ENCODE measurements around the gene DCHS1.

Gene DCHS1

DNA sequence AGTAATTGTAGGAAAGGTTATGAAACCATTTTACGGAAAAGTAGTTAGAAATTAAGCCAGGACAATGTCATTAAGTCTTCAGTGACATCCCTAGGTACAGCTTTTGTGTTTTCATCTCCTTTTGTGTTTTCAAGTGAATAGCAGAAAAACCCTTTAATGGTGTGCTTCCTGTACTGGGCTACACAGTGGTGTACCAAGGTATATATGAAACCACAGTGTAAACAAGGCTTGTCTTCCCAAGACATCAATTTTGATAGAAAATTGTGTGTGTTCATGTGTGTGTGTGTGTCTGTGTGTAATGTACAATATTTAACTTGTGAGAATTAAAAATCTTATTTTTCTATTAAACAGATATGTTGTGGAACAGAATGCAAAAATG is 18.6 kb upstream of the DCHS1 start:
- no peak for DNase-seq (ENCODE audit: low read depth in 2 of 3, low spot score in 1 of 3)

DNA sequence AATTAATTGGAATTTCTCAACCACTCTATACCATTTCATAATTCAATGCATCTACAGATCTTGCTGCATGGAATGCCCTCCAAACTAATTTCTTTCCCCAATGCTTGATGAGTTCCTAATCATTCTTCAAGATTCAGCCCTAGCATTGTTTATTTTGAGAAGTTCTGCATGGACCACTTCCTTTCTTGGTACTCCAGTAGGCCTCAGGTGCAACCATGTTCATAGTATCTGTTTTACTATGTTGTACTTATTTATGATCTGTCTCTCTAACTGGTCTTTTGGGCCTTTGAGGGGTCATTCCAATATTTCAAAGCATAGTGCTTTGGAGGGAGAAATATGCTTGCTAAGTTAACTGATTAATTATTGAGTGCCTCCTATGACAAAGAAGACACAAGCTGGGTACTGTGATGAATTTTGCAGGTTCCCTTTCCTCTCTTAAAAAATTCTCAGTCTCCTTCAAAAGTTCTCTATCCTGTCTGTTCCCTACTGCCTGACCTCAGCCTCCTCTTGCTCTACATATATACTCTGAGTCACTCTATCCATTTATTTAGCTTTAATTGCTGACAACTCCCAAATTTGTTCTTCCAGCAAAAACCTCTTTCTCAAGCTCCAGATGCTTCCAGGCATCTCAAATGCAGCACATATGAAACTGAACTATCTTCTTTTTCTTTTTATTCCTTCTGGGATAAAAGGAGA is 18.1 kb upstream of the DCHS1 start:
- no peak for DNase-seq (ENCODE audit: low read depth in 2 of 3, low spot score in 1 of 3)

DNA sequence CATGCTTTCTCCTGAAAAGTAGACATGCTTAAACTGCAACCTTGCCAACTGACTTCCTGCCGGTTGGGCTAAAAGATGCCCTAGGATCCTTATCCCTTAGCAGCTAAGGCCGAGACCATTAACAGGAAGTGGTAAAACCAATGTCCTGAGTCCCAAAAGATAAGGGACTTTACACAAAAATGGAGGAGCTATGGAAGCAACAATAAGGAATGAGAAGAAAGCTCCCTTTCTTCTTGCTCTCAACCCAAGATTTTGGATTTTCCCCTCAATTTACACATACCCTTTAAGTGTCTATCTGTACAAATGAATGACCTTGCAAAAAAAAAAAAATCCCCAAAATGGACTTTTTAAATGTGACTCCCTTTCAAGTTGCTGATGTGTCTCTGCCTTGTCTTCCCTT is 16.4 kb upstream of the DCHS1 start:
- DNase-seq (ENCODE audit: low read depth in 2 of 3, low spot score in 1 of 3) = no peak

DNA sequence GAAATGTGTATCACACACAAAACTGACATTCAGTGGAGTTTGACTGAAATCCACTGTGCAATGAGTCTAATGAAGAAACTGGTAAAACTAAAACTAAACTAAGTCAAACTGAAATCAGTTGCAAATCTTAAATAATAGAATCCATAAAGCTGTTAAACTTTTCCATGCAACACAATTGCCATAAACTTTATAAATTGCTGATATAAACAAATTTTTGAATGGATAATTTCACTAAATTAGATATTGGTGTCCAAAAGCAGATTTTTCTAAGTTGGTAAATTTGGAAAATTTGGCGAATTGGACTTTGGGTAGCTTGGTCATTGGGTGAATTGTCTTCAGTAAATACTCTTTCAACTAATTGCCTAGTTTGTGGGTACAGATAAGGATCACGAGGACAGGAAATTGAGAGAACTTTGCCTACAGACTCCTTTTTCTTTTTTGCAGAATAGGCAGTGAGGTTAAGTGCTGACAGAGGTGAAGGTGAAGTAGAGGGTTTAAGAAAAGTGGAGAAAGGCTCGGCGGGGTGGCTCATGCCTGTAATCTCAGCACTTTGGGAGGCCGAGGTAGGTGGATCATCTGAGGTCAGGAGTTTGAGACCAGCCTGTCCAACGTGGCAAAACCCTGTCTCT is 14.7 kb upstream of the DCHS1 start:
- DNase-seq (ENCODE audit: low read depth in 2 of 3, low spot score in 1 of 3) = no peak

DNA sequence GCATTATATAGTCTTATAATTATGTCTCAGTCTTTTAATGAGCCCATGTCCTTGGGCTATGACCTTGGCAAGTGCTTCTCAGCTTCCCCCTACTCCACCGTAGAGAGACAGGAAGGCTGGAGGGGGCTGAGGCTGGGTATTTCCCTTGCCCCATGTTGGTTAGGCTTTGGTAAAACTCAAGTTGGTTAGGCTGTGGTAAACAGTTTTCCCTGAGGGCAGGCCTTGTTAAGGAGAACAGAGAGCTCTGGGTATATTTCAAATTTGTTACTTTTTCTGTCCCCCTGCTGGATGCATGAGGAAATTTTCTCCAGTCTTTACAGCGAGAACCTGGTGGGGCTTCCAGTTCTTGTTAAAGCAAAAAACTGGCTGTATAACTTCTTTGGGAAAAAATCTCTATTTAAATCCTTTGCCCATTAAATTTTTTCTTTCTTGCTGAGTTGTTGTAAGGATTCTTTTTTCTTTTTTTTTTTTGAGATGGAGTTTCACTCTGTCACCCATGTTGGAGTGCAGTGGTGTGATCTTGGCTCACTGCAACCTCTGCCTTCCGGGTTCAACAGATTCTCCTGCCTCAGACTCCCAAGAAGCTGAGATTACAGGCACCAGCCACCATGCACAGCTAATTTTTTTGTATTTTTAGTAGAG is 12.2 kb upstream of the DCHS1 start:
- no peak for DNase-seq (ENCODE audit: low read depth in 2 of 3, low spot score in 1 of 3)

DNA sequence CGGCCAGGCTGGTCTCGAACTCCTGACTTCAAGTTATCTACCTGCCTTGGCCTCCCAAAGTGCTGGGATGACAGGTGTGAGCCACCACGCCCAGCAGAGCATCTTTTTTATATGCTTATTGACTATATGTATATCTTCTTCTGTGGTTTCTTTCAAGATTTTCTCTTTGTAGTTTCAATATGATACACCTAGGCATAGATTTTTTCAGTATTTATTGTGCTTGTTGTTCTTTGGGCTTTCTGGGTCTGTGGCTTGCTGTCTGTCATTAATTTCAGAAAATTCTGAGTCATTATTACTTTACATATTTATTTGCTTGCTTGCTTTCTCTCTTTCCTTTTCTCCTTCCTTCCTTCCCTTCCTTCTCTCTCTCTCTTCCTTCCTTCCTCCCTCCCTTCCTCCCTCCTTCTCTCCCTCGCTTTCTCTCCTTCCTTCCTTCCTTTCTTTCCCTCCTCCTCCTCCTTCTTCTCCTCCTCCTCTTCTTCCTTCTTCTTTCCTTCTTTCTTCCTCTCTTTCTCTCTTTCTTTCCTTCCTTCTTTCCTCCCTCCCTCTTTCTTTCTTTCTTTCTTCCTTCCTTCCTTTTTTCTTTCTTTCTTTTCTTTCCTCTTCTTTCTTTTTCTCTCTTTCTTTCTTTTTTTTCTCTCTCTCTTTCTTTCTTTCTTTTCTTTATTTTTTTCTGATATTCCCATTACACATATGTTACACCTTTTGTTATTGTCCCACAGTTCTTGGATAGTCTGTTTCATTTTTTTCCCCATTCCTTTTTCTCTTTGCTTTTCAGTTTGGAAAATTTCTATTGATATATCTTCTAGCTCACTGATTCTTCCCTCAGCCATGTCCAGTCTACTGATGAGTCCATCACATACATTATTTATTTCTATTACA is 10.9 kb upstream of the DCHS1 start:
- no peak for DNase-seq (ENCODE audit: low read depth in 2 of 3, low spot score in 1 of 3)

DNA sequence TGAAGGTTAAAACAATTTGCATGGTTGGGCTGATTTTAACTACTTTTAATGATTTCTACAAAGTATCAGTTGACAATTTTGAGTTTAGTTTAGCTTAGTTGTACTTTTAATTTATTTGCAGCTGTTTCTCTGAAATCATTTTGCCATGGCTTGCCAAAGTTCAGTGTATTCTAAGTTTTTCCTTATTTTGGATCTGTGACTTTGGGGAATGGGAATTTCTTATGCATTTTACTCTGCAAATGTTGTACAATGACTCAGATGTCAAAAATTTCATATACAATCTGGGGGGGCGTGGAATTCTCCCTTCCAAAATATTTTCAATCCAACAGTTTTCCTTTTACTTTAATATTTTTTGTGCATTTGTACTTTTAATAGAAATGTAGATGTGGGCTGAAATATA is 8.9 kb upstream of the DCHS1 start:
- no peak for DNase-seq (ENCODE audit: low read depth in 2 of 3, low spot score in 1 of 3)

DNA sequence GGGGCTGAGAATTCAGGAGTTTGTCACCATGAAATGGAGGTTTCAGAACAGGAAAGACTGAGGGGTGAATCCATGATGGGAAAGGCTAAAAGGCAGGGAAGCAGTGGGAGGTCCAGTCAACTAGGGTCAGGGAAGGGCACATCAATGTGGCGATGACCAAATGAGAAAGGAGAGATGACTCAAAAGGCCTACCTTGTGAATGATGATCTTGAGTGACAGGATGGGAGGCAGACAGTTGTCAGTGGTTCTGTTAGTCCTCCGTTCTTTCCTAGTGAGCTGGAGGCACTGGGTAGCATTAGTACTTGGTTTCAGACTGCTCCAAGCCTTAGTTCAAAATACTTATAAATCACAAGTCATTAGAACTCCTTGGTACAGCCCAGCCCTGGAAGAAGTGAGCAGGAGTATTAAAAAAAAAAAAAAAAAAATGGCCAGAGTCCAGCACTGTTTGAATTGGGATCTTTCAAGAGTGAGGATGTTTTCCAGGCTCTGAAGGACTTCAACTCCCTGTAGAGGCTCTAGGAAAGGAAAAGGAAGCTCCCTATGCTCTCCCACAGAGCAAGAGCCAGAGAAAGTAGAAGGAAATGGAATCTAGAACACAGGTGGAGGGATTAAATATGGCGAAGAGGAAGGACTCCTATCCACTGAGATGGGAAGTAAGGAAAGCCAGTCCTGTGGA is 8.3 kb upstream of the DCHS1 start:
- DNase-seq (ENCODE audit: low read depth in 2 of 3, low spot score in 1 of 3) = no peak

DNA sequence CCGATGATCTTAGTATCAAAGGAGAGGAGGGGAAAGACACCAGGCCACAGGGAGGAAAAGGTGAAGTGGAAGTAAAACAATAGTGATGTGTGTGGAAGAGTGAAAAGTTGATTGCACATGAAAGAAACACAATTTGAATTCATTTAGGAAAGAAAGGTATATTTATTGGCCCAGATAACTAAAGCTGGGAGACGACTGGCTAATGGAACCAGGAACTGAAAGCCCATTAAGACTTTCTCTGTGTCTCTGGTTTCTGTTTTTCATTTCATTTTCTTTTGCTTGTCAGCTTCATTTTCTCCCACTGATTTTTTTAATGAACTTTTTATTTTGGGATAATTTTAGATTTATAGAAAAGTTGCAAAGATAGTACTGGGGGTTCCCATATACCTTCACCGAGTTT is 5.1 kb upstream of the DCHS1 start:
- no peak for DNase-seq (ENCODE audit: low read depth in 2 of 3, low spot score in 1 of 3)

DNA sequence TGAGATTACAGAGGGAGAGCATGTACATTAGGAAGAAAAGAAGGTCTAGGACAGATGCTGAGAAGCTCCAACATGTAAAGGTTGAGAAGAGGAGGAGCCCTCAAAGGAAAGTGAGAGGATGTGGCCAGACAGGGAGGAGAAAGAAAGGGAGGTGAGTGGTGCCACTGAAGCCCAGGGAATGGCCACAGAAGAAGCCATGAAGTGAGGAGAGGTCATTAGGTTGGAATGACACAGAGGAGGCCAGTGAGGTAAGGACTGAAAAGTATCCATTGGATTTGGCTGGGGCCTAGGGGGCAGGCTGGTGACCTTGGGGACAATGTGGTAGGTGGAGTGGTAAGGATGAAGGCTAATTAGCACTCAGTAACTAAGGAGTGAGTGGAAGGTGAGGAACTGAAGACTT is 3.0 kb upstream of the DCHS1 start:
- no peak for DNase-seq (ENCODE audit: low read depth in 2 of 3, low spot score in 1 of 3)

DNA sequence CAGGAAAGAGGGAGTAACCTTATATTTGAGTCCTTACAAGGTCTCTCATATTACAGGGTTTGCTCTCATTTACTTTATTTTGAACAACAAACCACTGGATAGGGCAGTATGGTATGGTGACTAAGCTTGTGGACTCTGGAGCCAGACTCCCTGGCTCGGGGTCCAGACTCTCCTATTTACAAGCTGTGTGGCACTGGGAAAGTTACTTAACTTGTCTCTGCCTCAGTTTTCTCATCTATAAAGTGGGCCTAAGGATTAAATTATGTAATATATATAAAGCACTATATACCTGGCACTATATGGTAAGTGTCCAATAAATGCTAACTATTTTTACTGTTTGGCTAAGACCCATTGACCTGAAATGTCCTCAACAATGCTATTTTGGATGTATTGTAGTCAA is 1.7 kb upstream of the DCHS1 start:
- no peak for DNase-seq (ENCODE audit: low read depth in 2 of 3, low spot score in 1 of 3)

DNA sequence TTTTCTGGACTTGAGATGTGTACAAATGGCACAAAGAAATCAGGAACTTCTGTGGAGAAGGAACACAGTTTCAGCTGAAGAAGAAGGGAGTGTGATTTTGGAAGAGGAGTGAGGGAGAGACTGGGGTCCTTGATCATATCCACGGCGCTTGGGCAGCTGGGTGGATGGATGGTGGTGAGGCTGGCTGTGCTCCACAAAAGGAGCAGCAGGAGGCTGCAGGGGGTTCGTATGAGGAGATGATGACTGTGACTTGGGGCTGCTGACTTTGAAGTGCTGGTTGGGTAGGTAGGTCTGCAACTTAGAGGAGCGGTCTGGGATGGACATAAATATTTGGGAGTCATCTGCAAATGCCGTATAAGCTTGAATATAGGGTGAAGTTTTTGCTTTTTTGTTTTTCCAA is 1.3 kb upstream of the DCHS1 start:
- no peak for DNase-seq (ENCODE audit: low read depth in 2 of 3, low spot score in 1 of 3)

DNA sequence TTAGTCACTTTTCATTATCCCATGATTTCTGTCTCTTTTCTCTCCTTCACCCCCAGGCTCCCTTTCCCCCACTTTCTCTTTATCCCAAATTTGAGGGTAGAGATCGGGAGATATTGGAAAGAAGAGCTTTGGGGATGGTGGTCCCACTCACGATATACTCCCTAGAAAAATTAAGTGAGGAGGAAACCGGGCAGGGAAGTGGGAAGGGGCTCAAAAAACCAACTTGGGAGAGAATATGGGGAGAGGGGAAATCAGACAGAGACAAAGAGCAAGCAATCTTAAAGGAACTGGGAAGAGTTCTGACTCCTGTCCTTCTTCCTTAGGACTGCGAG is 941 bp upstream of the DCHS1 start:
- DNase-seq (ENCODE audit: low read depth in 2 of 3, low spot score in 1 of 3) = no peak

DNA sequence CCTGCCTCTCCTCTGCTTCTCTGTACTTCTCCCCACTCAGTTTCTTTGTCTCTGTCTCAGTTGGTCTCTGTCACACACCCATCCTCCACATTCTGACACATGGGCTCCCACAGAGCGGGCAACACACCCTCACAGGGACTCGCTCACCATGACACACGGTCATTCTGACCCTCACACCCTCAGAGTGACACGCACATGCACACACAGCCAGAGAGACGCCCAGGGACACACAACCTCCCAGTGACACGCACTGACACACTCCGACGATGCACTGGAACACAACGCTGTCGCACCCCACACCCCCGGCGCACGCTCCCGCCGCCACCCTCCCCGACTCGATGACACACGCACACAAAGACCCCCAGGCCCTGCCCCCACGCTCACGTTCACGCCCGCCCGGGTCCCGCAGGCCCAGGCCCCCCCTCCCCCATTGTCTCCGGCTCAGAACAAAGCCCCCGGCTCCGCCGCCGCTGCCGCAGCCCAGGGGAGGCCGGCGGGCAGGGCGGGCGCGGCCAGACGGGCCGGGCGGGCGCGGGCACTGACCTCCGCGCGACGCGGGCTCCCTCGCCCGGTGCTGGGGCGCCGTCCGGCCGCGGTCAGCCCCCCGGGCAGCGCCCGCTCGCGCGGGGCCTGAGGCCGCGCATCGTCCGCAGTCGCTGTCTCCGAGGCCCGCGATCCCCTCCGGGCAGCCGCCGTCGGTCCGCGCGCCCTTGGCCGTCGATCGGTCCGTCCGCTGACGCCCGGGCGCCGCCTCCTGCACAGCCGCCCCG is 404 bp downstream of the DCHS1 start:
- DNase-seq (ENCODE audit: low read depth in 2 of 3, low spot score in 1 of 3) = no peak

DNA sequence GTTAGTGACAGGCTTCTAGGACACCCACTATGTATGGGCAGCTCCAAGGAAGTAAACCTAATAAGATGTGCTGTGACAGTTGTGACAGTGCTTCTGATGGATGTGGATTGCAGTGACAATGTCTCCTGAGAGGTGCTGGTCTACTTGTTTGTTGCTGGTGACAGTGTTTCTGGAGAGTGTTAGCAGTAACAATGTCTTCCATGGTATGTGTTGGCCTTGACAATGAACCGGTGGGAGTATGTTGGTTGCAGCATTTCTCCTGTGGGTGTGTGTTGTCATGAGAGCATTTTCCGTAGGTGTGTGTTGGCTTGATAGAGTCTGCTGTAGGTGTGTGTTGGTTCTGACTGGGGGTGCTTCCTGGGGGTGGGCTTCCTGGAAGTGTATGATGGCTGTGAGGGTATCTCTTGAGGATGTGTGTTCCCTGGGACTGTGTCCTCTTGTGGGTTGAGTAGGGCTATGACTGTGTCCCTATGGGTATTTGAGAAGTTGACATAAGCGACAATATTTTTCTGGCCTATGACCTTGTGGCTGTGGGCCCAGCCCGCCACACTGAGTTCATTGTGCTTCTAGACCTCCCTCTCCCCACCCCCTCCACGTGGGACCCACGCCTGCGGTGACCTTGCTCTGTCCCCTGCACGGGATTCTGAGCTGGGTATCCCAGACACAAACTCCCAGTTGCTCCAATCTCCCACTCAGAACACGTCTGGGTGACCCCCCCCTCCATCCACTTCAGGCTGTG is 1.2 kb downstream of the DCHS1 start:
- DNase-seq (ENCODE audit: low read depth in 2 of 3, low spot score in 1 of 3) = no peak

DNA sequence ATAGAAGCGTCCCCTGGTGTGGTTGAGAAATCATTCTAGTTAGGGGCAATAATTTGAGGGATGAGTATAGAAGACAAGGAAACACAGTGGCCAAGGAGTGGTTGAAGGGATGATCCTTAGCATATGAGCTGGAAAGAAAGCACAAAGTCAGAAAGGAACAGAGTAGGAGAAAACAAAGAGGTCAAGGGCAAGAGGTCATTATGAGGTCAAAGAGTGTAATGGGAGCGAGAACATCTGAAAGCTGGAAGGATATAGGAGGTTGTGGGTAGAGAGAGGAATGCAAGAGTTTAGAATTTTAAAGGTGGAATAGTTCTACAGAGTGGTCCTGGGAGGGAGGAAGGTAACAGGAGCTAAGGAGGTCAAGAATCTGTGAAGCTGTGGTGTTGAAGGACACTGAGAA is 2.0 kb downstream of the DCHS1 start:
- DNase-seq (ENCODE audit: low read depth in 2 of 3, low spot score in 1 of 3) = no peak

DNA sequence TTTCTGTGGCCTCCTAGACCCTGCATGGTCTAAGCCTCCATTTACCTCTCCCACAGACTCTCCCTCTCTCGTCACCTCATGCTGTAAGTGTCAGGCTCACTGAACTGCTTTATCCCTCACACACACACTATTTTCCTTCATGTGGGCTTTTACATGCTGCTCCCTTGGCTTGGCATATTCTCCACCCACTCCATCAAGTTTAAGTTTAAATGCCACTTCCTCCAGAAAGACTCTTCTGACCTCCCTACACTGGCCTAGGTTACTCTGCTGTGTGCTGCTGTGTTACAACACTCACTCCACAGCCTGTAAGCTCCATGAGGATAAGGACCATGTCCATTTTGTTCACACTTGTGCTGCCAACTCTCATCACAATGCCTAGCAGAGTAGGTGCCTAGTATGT is 2.5 kb downstream of the DCHS1 start:
- DNase-seq (ENCODE audit: low read depth in 2 of 3, low spot score in 1 of 3) = no peak

DNA sequence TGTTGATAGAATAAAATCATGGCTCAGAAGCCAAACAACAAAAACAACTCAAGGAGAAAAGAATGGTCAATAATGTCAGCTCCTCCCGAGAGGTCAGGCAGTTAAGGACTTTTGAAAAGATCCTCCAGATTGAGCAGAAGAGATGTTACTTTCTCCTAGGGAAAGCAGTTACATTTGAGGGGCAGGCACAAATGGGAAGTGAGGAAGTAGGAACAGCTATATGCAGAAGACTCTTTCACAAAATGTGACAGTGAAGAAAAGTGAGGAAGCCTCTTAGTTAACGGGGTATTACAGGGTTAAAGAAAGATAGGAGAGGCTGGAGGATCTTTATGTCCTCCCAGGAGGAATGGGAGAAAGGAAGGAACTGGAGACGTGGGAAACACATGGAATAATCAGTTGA is 3.4 kb downstream of the DCHS1 start:
- DNase-seq (ENCODE audit: low read depth in 2 of 3, low spot score in 1 of 3) = no peak

DNA sequence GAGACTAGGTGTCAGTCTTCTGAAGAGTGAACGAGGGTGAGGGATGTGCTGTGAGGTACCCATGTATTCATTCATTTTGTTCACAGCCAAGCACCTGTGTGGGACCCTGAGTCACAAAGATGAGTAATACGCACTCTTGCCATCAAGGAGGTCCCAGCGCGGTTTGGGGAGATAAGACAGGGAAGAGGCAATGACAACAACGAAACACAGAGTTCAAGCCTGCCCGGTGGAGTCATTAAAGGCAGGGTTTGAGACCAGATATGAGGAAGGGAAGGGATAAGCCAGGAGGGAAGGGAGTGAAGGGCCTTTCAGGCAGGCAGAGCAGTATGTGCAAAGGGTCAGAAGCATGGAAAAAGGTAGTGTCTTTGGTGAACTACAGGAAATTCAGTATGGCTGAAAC is 4.6 kb downstream of the DCHS1 start:
- DNase-seq (ENCODE audit: low read depth in 2 of 3, low spot score in 1 of 3) = no peak

DNA sequence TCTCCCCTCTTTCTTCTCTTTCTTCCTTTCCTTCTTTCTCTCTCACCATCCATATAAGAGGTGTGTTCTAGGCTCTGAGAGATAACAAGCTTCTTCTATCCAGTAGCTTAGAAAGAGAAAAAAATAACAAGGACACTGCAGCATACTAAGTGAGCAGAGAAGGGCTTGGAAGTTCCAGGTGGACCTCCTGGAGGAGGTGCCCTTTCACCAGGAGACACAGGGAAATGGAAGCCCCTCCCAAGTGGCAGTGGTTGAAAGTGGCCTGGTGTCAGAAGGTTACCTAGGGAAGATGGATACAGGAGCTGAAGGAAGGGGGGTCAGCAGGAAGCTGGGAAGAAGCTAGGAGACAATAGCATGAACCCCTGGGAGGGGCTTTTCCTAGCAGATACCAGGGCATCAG is 5.5 kb downstream of the DCHS1 start:
- no peak for DNase-seq (ENCODE audit: low read depth in 2 of 3, low spot score in 1 of 3)
